GM23248 (cell line): ENCODE results near the gene TNFAIP3. TPM values are rescaled to one million over a fixed set of nuclear protein-coding genes. Genes with fewer than 3 reads are reported as not detected.
A peak's percentile ranks its signal among the peaks of the same experiment; 100 is the strongest.
"Not testable (repeated sequence)": the region's sequence is repeated elsewhere in the genome, so short reads cannot be mapped to it uniquely, and the experiment has no call there.

Source experiments
- DNase-seq: peaks from one replicate; pipeline ENCODE4 v3.0.0-alpha.2; 2015
- H2AFZ ChIP-seq: fragments of 200-600 bp; sonication (generic); 2 replicates; pipeline ENCODE4 v1.6.1; 2016; ENCODE audit warnings: antibody characterized with exemption
- H3F3A ChIP-seq: fragments of 200-600 bp; sonication (generic); 2 replicates; pipeline ENCODE4 v1.6.1; 2016; ENCODE audit warnings: mild to moderate bottlenecking, antibody characterized with exemption, mixed run types; ENCODE audit not compliant: insufficient read depth
- H3K27ac ChIP-seq: fragments of 200-600 bp; sonication (generic); 2 replicates; pipeline ENCODE4 v1.5.1; 2016; ENCODE audit warnings: mild to moderate bottlenecking
- H3K27me3 ChIP-seq: fragments of 200-600 bp; sonication (generic); replicated peaks from 2 replicates; pipeline ENCODE4 v1.6.1; 2016; ENCODE audit warnings: mild to moderate bottlenecking; ENCODE audit not compliant: insufficient read depth
- H3K36me3 ChIP-seq: fragments of 200-600 bp; sonication (generic); 2 replicates; pipeline ENCODE4 v1.6.1; 2016; ENCODE audit warnings: low read depth, mild to moderate bottlenecking
- H3K4me1 ChIP-seq: fragments of 200-600 bp; sonication (generic); 2 replicates; pipeline ENCODE4 v1.6.1; 2016; ENCODE audit warnings: mild to moderate bottlenecking; ENCODE audit not compliant: insufficient read depth
- H3K4me2 ChIP-seq: fragments of 200-600 bp; sonication (generic); one replicate; pipeline ENCODE4 v1.6.1; 2016; ENCODE audit warnings: mild to moderate bottlenecking; ENCODE audit not compliant: unreplicated experiment
- H3K4me3 ChIP-seq: fragments of 200-600 bp; sonication (generic); 2 replicates; pipeline ENCODE4 v1.5.1; 2016; ENCODE audit warnings: mild to moderate bottlenecking
- H3K79me2 ChIP-seq: fragments of 200-600 bp; sonication (generic); 2 replicates; pipeline ENCODE4 v1.6.1; 2016; ENCODE audit warnings: mild to moderate bottlenecking; ENCODE audit not compliant: insufficient read depth
- H3K9ac ChIP-seq: fragments of 200-600 bp; sonication (generic); 2 replicates; pipeline ENCODE4 v1.6.1; 2016; ENCODE audit warnings: mild to moderate bottlenecking
- H3K9me2 ChIP-seq: fragments of 200-600 bp; sonication (generic); 2 replicates; pipeline ENCODE4 v1.6.1; 2016; ENCODE audit warnings: mixed run types, mild to moderate bottlenecking, moderate library complexity; ENCODE audit not compliant: insufficient read depth
- H3K9me3 ChIP-seq: fragments of 200-600 bp; sonication (generic); one replicate; pipeline ENCODE4 v1.6.1; 2017; ENCODE audit warnings: low read depth
- H4K20me1 ChIP-seq: fragments of 200-600 bp; sonication (generic); 2 replicates; pipeline ENCODE4 v1.6.0; 2016; ENCODE audit not compliant: insufficient read depth
- EZH2 ChIP-seq: fragments of 200-600 bp; sonication (generic); IDR thresholded peaks from 2 replicates; pipeline ENCODE4 v1.6.1; 2018; ENCODE audit warnings: antibody characterized with exemption, mild to moderate bottlenecking; ENCODE audit not compliant: insufficient read depth, poor library complexity, severe bottlenecking
- EZH2phosphoT487 ChIP-seq: fragments of 200-600 bp; sonication (generic); IDR thresholded peaks from 2 replicates; pipeline ENCODE4 v1.6.1; 2018; ENCODE audit warnings: antibody characterized with exemption, moderate library complexity, mild to moderate bottlenecking, low read depth; ENCODE audit not compliant: insufficient read depth
- whole genome bisulfite sequencing, 2 experiments: methylation state at CpG; one replicate each; pipeline ENCODE4 v1.1.6; 2015 to 2017; ENCODE audit warnings: low lambda C conversion rate in 2 of 2, low coverage in 1 of 2; ENCODE audit errors: missing lambda C conversion rate in 2 of 2; 5-methylcytosine and 5-hydroxymethylcytosine counted together
- in situ Hi-C: fragments of 300-500 bp; cut with MboI; formaldehyde crosslinking; loops from 2 replicates; pipeline ENCODE4 v1.15.0; 2020
- polyA plus RNA-seq: library from polyadenylated mRNA; unstranded; fragments of >200 nt; fragmentation: Nextera tagmentation; extraction: Ambion mirVana; gene quantifications from 2 replicates; pipeline ENCODE4 v1.2.1, GENCODE V29; 2016
- total RNA-seq: library from RNA; depleted of rRNA; stranded (reverse); fragments of >200 nt; shearing (Covaris generic); gene quantifications from 2 replicates; pipeline ENCODE4 v1.2.3, GENCODE V29; 2014

The TNFAIP3 gene
- total and polyA plus RNA-seq, 2 experiments from 2014 or later, result 2.7 to 6.3 TPM

DNA sequence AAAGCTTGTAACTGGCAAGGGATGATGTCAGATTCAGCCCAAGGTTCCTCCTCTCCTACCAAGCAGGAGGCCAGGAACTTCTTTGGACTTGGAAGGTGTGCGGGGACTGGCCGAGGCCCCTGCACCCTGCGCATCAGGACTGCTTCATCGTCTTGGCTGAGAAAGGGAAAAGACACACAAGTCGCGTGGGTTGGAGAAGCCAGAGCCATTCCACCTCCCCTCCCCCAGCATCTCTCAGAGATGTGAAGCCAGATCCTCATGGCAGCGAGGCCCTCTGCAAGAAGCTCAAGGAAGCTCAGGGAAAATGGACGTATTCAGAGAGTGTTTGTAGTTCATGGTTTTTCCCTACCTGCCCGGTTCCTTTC is 14.4 kb downstream of the TNFAIP3 start:
- in situ Hi-C loops, result no loop called here
- Histone ChIP-seq H3K79me2 (no peaks in the 10 kb centered on the region), H3K4me2 (no peak overlapping the region), H3K9ac (no peak overlapping the region), H3K4me1 (peaks cover 12% of the 10 kb centered on the region; the same call in 1 of the 2 replicates), H3K36me3 (peaks cover 26% of the 10 kb centered on the region), H2AFZ (no peak overlapping the region), H3K4me3 (no peak overlapping the region), H4K20me1 (no peaks in the 10 kb centered on the region), H3F3A (peaks cover 10% of the 10 kb centered on the region; the same call in 1 of the 2 replicates), H3K27ac (peak overlapping the region; percentile 22; the same call in 1 of the 2 replicates), H3K9me3 (no peaks in the 10 kb centered on the region), H3K27me3 (no peaks in the 10 kb centered on the region), H3K9me2 (no peaks in the 10 kb centered on the region)
- 93 to 99% methylated on average over 9 of the region's 9 CpGs for WGBS, 2 experiments
- DNase-seq, result no peak
- TF ChIP-seq EZH2 (no peak), EZH2phosphoT487 (no peak)

DNA sequence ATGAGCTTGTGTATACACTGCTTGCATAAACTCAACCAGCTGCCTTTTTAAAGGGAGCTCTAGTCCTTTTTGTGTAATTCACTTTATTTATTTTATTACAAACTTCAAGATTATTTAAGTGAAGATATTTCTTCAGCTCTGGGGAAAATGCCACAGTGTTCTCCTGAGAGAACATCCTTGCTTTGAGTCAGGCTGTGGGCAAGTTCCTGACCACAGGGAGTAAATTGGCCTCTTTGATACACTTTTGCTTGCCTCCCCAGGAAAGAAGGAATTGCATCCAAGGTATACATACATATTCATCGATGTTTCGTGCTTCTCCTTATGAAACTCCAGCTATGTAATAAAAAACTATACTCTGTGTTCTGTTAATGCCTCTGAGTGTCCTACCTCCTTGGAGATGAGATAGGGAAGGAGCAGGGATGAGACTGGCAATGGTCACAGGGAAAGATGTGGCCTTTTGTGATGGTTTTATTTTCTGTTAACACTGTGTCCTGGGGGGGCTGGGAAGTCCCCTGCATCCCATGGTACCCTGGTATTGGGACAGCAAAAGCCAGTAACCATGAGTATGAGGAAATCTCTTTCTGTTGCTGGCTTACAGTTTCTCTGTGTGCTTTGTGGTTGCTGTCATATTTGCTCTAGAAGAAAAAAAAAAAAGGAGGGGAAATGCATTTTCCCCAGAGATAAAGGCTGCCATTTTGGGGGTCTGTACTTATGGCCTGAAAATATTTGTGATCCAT is 15.3 kb downstream of the TNFAIP3 start:
- Histone ChIP-seq H2AFZ (no peak overlapping the region), H3F3A (peaks cover 10% of the 10 kb centered on the region; the same call in 1 of the 2 replicates), H3K27me3 (no peaks in the 10 kb centered on the region), H3K9ac (no peak overlapping the region), H3K9me3 (no peaks in the 10 kb centered on the region), H3K4me3 (no peak overlapping the region), H4K20me1 (no peaks in the 10 kb centered on the region), H3K27ac (peak overlapping the region; percentile 22), H3K4me1 (peaks cover 12% of the 10 kb centered on the region; the same call in 1 of the 2 replicates), H3K79me2 (no peaks in the 10 kb centered on the region), H3K4me2 (no peak overlapping the region), H3K9me2 (no peaks in the 10 kb centered on the region), H3K36me3 (peaks cover 20% of the 10 kb centered on the region; the same call in 1 of the 2 replicates)
- TF ChIP-seq EZH2phosphoT487 (no peak), EZH2 (no peak)
- WGBS, 2 experiments, result 90 to 100% methylated on average over 2 of the region's 2 CpGs
- in situ Hi-C loops, result no loop called here
- peak; percentile 60 for DNase-seq

DNA sequence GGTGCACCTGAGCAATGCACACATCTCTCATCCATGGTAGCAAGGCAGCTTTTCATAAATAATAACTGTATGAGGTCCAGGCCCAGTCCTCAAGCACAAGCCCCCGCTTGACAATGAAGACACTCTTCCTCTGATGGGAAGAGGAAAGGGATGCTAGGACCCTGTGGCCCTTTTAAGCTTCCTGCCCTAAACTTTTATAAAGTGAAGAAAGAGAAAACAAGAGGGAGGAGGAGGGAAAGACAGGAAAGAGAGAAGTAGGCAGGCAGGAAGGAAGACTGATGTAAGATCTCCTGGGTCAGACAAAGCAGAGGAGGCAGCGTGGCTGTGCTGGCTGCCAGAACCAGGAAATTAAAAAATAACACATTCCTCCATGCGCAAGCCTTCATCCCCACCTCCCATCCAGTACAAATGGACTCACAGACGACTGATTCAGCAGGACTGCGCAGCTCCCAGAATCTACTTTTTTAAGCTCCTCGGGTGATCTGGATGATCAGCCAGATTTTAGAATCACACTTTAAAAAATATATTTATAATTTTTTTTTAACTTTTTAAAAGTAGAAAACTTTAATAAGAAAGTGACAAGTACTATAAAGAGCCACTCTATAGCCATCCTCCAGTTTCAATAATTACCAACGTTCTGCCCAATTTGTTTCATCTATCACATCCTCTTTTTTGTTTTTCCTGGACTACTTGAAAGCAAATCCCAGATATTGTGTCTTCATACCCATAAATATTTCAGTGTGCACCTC is 16.5 kb downstream of the TNFAIP3 start:
- Histone ChIP-seq H3K9me2 (no peaks in the 10 kb centered on the region), H3F3A (peaks cover 10% of the 10 kb centered on the region; the same call in 1 of the 2 replicates), H3K9ac (no peak overlapping the region), H3K9me3 (peaks cover 3% of the 10 kb centered on the region), H2AFZ (peak overlapping the region; percentile 61), H3K4me1 (peaks cover 12% of the 10 kb centered on the region; the same call in 1 of the 2 replicates), H3K36me3 (peaks cover 10% of the 10 kb centered on the region; the same call in 1 of the 2 replicates), H4K20me1 (no peaks in the 10 kb centered on the region), H3K79me2 (no peaks in the 10 kb centered on the region), H3K4me2 (no peak overlapping the region), H3K27ac (peak overlapping the region; percentile 16; the same call in 1 of the 2 replicates), H3K4me3 (no peak overlapping the region), H3K27me3 (no peaks in the 10 kb centered on the region)
- in situ Hi-C loops, result no loop called here
- TF ChIP-seq EZH2phosphoT487 (no peak), EZH2 (no peak)
- WGBS, 2 experiments, result 69 to 76% methylated on average over 7 of the region's 7 CpGs
- DNase-seq, result no peak

DNA sequence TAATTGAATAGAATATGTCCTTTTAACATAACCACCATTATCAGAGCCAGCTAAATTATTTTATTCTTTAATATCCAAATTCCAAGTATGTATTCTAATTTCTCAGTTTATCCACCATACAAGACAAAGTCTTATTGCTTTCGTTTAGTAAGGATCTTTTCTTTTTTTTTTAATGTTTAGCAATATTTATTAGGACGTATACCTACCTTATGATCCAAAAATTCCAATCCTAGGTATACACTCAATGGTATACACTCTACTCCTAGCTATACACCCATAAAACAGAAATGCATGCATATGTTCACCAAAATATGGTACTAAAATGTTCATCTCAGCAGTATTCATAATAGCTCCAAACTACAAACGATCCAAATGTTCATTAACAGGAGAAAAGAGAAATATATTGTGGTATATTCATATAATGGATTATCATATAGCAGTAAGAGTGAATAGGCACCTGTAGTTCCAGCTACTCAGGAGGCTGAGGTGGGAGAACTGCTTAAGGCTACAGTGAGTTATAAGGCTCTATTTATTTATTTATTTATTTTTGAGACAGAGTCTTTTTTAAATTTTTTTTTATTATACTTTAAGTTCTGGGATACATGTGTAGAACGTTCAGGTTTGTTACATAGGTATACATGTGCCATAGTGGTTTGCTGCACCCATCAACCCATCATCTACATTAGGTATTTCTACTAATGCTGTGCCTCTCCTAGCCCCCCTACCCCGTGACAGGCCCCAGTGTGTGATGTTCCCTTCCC is 17.3 kb downstream of the TNFAIP3 start:
- Histone ChIP-seq H4K20me1 (no peaks in the 10 kb centered on the region), H3K4me2 (no peak overlapping the region), H3K36me3 (peaks cover 5% of the 10 kb centered on the region; the same call in 1 of the 2 replicates), H3K9me3 (peaks cover 8% of the 10 kb centered on the region), H2AFZ (no peak overlapping the region), H3K9ac (no peak overlapping the region), H3K79me2 (no peaks in the 10 kb centered on the region), H3K4me3 (no peak overlapping the region), H3K4me1 (peaks cover 12% of the 10 kb centered on the region; the same call in 1 of the 2 replicates), H3K27me3 (no peaks in the 10 kb centered on the region), H3F3A (peaks cover 10% of the 10 kb centered on the region; the same call in 1 of the 2 replicates), H3K27ac (no peak overlapping the region), H3K9me2 (no peaks in the 10 kb centered on the region)
- in situ Hi-C loops, result no loop called here
- 88 to 93% methylated on average over 5 of the region's 5 CpGs for WGBS, 2 experiments
- no peak for DNase-seq
- TF ChIP-seq EZH2phosphoT487, result no peak

DNA sequence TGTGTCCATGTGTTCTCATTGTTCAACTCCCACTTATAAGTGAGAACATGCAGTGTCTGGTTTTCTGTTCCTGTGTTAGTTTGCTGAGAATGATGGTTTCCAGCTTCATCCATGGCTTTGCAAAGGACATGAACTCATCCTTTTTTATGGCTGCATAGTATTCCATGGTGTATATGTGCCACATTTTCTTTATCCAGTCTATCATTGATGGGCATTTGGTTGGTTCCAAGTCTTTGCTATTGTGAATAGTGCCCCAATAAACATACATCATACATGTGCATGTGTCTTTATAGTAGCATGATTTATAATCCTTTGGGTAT is 17.8 kb downstream of the TNFAIP3 start:
- DNase-seq, H4K20me1 ChIP-seq, H3K36me3 ChIP-seq, H3K9ac ChIP-seq, H2AFZ ChIP-seq, H3K79me2 ChIP-seq, H3K4me2 ChIP-seq, H3K27me3 ChIP-seq, H3K9me2 ChIP-seq, H3K27ac ChIP-seq, H3K9me3 ChIP-seq, H3K4me3 ChIP-seq, in situ Hi-C loops: not testable (repeated sequence)
- Histone ChIP-seq H3K4me1 (peaks cover 12% of the 10 kb centered on the region; the same call in 1 of the 2 replicates), H3F3A (peaks cover 10% of the 10 kb centered on the region; the same call in 1 of the 2 replicates)

DNA sequence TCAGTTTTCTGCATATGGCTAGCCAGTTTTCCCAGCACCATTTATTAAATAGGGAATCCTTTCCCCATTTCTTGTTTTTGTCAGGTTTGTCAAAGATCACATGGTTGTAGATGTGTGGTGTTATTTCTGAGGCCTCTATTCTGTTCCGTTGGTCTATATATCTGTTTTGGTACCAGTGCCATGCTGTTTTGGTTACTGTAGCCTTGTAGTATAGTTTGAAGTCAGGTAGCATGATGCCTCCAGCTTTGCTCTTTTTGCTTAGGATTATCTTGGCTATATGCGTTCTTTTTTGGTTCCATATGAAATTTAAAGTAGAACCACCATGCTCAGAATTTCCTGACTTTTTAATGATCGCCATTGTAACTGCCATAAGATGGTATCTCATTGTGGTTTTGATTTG is 19.2 kb downstream of the TNFAIP3 start:
- H3K27ac ChIP-seq, H2AFZ ChIP-seq, H4K20me1 ChIP-seq, H3K79me2 ChIP-seq, H3K9me2 ChIP-seq, DNase-seq, in situ Hi-C loops, H3K4me3 ChIP-seq, H3K9ac ChIP-seq, H3K4me2 ChIP-seq, H3K9me3 ChIP-seq, H3K27me3 ChIP-seq, H3K36me3 ChIP-seq: not testable (repeated sequence)
- Histone ChIP-seq H3F3A (peaks cover 10% of the 10 kb centered on the region; the same call in 1 of the 2 replicates), H3K4me1 (peaks cover 12% of the 10 kb centered on the region; the same call in 1 of the 2 replicates)
- 91 to 92% methylated on average over 3 of the region's 3 CpGs for WGBS, 2 experiments
